Esophagus muscularis mucosa (tissue), 4 donors: ENCODE results near the gene NELFCD. TPM values are rescaled to one million over a fixed set of nuclear protein-coding genes. Genes with fewer than 3 reads are reported as not detected.

Experiments
- DNase-seq: peaks from one replicate; pipeline ENCODE4 v3.0.0-alpha.2; 2017; ENCODE audit errors: extremely low spot score
- H3K27ac ChIP-seq, 4 donors: fragments of 200-600 bp; sonication (generic); replicated peaks in 1 of 4; 1 replicate in 3 of 4; 2 replicates in 1 of 4; pipeline ENCODE4 v1.5.1; 2016 to 2019; ENCODE audit warnings: mild to moderate bottlenecking in 1 of 4
- H3K27me3 ChIP-seq, 4 donors: fragments of 200-600 bp; sonication (generic); one replicate each; pipeline versions ENCODE4 v1.5.1 to v1.6.0; 2016 to 2019
- H3K36me3 ChIP-seq, 4 donors: fragments of 200-600 bp; sonication (generic); one replicate each; pipeline ENCODE4 v1.5.1; 2016 to 2019
- H3K4me1 ChIP-seq, 4 donors: fragments of 200-600 bp; sonication (generic); one replicate each; pipeline ENCODE4 v1.5.1; 2016 to 2019
- H3K4me3 ChIP-seq, 4 donors: fragments of 200-600 bp; sonication (generic); 1 replicate in 2 of 4; 2 replicates in 2 of 4; pipeline ENCODE4 v1.5.1; 2016 to 2019; ENCODE audit warnings: mild to moderate bottlenecking in 4 of 4, moderate library complexity in 1 of 4
- H3K9me3 ChIP-seq, 4 donors: fragments of 200-600 bp; sonication (generic); 1 replicate in 3 of 4; 2 replicates in 1 of 4; pipeline ENCODE4 v1.5.1; 2016 to 2019
- CTCF ChIP-seq, 3 experiments: fragments of 200-600 bp in 2 of 3; fragments of 450-650 bp in 1 of 3; sonication (generic) in 2 of 3; IDR thresholded peaks; one replicate each; pipeline ENCODE4 v1.5.1; 2017 to 2019; ENCODE audit warnings: antibody characterized with exemption in 3 of 3, mild to moderate bottlenecking in 2 of 3, moderate library complexity in 1 of 3
- EP300 ChIP-seq: sonication (generic); formaldehyde crosslinking; IDR thresholded peaks from one replicate; pipeline ENCODE4 v1.6.1; 2017; ENCODE audit warnings: antibody characterized with exemption
- POLR2A ChIP-seq: fragments of 450-650 bp; IDR thresholded peaks from one replicate; pipeline ENCODE4 v1.6.1; 2017; ENCODE audit warnings: antibody characterized with exemption, moderate library complexity, mild to moderate bottlenecking, low read depth
- POLR2AphosphoS5 ChIP-seq, 2 donors: sonication (generic); formaldehyde crosslinking; IDR thresholded peaks; one replicate each; pipeline ENCODE4 v1.6.1; 2017; ENCODE audit warnings: antibody characterized with exemption in 2 of 2
- WGBS: methylation state at CpG from one replicate; pipeline ENCODE4 v1.1.5; 2018; 5-methylcytosine and 5-hydroxymethylcytosine counted together
- intact Hi-C: fragments of 100-400 bp; cut with DNase I; formaldehyde crosslinking; loops from one replicate; pipeline ENCODE4 v1.15.1; 2023
- total RNA-seq, 4 donors: library from RNA; depleted of rRNA; stranded (reverse); fragments of >200 nt; gene quantifications; one replicate each; pipeline versions ENCODE4 v1.1.0 to v1.2.1, GENCODE V29; 2016

The NELFCD gene
- total RNA-seq, 4 donors from 2014 or later: 30.5 to 41.5 (median 34.9) TPM

- H3K36me3 ChIP-seq: peaks cover 0 to 21% (median 8%) of the 10 kb centered on the region in 4 donors
- peak within 1 kb of the TSS; percentile 80 to 89 (median 88) for H3K27ac ChIP-seq
- H3K4me1 ChIP-seq: peaks cover 37 to 77% (median 58%) of the 10 kb centered on the region in 4 donors
- no peaks in the 10 kb centered on the region for H3K27me3 ChIP-seq
- no peaks in the 10 kb centered on the region for H3K9me3 ChIP-seq
- DNase-seq: no peak
- peak within 1 kb of the TSS; percentile 71 to 91 (median 86) for H3K4me3 ChIP-seq
- TF ChIP-seq POLR2AphosphoS5 (IDR thresholded peaks at IDR 0.05) (peak in 1 of 2 donors; percentile 30), POLR2A (no peak)
- no CpG with 5 or more reads among the region's 82 CpGs for WGBS
- intact Hi-C loops: no loop called here
These were observed 26.0 kb downstream of the NELFCD start, which contains the start of gene CTSZ for GRCh38 chr20:59006864-59007664. Gene CTSZ (minus strand): TSS chr20:59007254. CDS start chr20:59007128, 126 bp downstream.

GRCh38 chr20:59007665-59008511, 26.8 kb downstream of the NELFCD start:
- H3K4me3 ChIP-seq: peak overlapping the region; percentile 71 to 91 (median 86)
- H3K36me3 ChIP-seq: peaks cover 0 to 12% (median 5%) of the 10 kb centered on the region in 4 donors
- H3K4me1 ChIP-seq: peaks cover 37 to 69% (median 56%) of the 10 kb centered on the region in 4 donors
- H3K27ac ChIP-seq: peak overlapping the region; percentile 80 to 89 (median 88)
- H3K27me3 ChIP-seq: no peaks in the 10 kb centered on the region
- TF ChIP-seq POLR2AphosphoS5 (IDR thresholded peaks at IDR 0.05) (no peak), EP300 (no peak), CTCF (IDR thresholded peaks at IDR 0.05) (no peak), POLR2A (no peak)
- WGBS: 77% methylated on average over 17 of the region's 24 CpGs
- intact Hi-C loops: no loop called here
- DNase-seq: no peak
- no peaks in the 10 kb centered on the region for H3K9me3 ChIP-seq

GRCh38 chr20:59008715-59009336, 27.8 kb downstream of the NELFCD start:
- H3K4me3 ChIP-seq: no peak overlapping the region
- H3K4me1 ChIP-seq: peaks cover 37 to 59% (median 50%) of the 10 kb centered on the region in 4 donors
- no peak for DNase-seq
- no peak for TF ChIP-seq POLR2AphosphoS5 (IDR thresholded peaks at IDR 0.05)
- H3K27me3 ChIP-seq: no peaks in the 10 kb centered on the region
- intact Hi-C loops: no loop called here
- no peak overlapping the region for H3K27ac ChIP-seq
- WGBS: 92% methylated on average over 8 of the region's 8 CpGs
- no peaks in the 10 kb centered on the region for H3K9me3 ChIP-seq
- H3K36me3 ChIP-seq: peaks cover 0 to 7% (median under 1%) of the 10 kb centered on the region in 4 donors

GRCh38 chr20:59010321-59010994, 29.4 kb downstream of the NELFCD start:
- H3K27me3 ChIP-seq: no peaks in the 10 kb centered on the region
- H3K9me3 ChIP-seq: no peaks in the 10 kb centered on the region
- H3K4me3 ChIP-seq: no peak overlapping the region
- peaks cover 29 to 43% (median 34%) of the 10 kb centered on the region in 4 donors for H3K4me1 ChIP-seq
- no peak for DNase-seq
- H3K36me3 ChIP-seq: peaks cover 0 to 3% (median 0%) of the 10 kb centered on the region in 4 donors
- peak overlapping the region in 3 of 4 donors; percentile 32 to 47 (median 42) for H3K27ac ChIP-seq
- WGBS: 81% methylated on average over 7 of the region's 8 CpGs
- TF ChIP-seq POLR2A: no peak
- no peak for TF ChIP-seq CTCF (IDR thresholded peaks at IDR 0.05)
- no peak for TF ChIP-seq POLR2AphosphoS5 (IDR thresholded peaks at IDR 0.05)
- no peak for TF ChIP-seq EP300
- intact Hi-C loops: no loop called here
